GM23338 (cell line): ENCODE results near the gene TBC1D5. TPM values are rescaled to one million over a fixed set of nuclear protein-coding genes. Genes with fewer than 3 reads are reported as not detected.

Experiments
- ATAC-seq: fragments of 200-7000 bp; cut with Tn5 transposase; 3 replicates; pipeline ENCODE4 v1.9.1; 2020
- DNase-seq: peaks from one replicate; pipeline ENCODE4 v3.0.0-alpha.2; 2015; ENCODE audit warnings: low spot score
- H2AFZ ChIP-seq: fragments of 200-600 bp; sonication (generic); 2 replicates; pipeline ENCODE4 v1.8.0; 2016; ENCODE audit warnings: antibody characterized with exemption, mild to moderate bottlenecking, moderate library complexity
- H3F3A ChIP-seq: fragments of 200-600 bp; sonication (generic); replicated peaks from 2 replicates; pipeline ENCODE4 v1.8.0; 2017; ENCODE audit warnings: antibody characterized with exemption, mixed run types, low read depth
- H3K27ac ChIP-seq: fragments of 200-600 bp; sonication (generic); 2 replicates; pipeline ENCODE4 v1.6.1; 2016; ENCODE audit warnings: low read depth
- H3K27me3 ChIP-seq: fragments of 200-600 bp; sonication (generic); 2 replicates; pipeline ENCODE4 v1.8.0; 2016; ENCODE audit warnings: mild to moderate bottlenecking, mixed run types, moderate library complexity; ENCODE audit not compliant: insufficient read depth
- H3K36me3 ChIP-seq: fragments of 200-600 bp; sonication (generic); 2 replicates; pipeline ENCODE4 v1.8.0; 2016; ENCODE audit warnings: mild to moderate bottlenecking; ENCODE audit not compliant: insufficient read depth
- H3K4me1 ChIP-seq: fragments of 200-600 bp; sonication (generic); 2 replicates; pipeline ENCODE4 v1.8.0; 2016; ENCODE audit warnings: mild to moderate bottlenecking, moderate library complexity; ENCODE audit not compliant: insufficient read depth
- H3K4me2 ChIP-seq: fragments of 200-600 bp; sonication (generic); 2 replicates; pipeline ENCODE4 v1.7.1; 2017; ENCODE audit warnings: mixed run types
- H3K4me3 ChIP-seq: fragments of 200-600 bp; sonication (generic); 2 replicates; pipeline ENCODE4 v1.6.1; 2016; ENCODE audit warnings: mixed run types
- H3K79me2 ChIP-seq: fragments of 200-600 bp; sonication (generic); replicated peaks from 2 replicates; pipeline ENCODE4 v1.8.0; 2017; ENCODE audit warnings: mild to moderate bottlenecking; ENCODE audit not compliant: insufficient read depth
- H3K9me2 ChIP-seq: fragments of 200-600 bp; sonication (generic); 2 replicates; pipeline ENCODE4 v1.8.0; 2017; ENCODE audit not compliant: insufficient read depth
- H4K20me1 ChIP-seq: fragments of 200-600 bp; sonication (generic); replicated peaks from 2 replicates; pipeline ENCODE4 v1.8.0; 2017; ENCODE audit warnings: mild to moderate bottlenecking; ENCODE audit not compliant: insufficient read depth
- H3K27ac Mint-ChIP-seq: 2 replicates; pipeline ENCODE4 v1.8.0; 2020; ENCODE audit warnings: inconsistent platforms, mild to moderate bottlenecking, moderate library complexity, mixed read lengths
- H3K27me3 Mint-ChIP-seq: 3 replicates; pipeline ENCODE4 v1.8.0; 2022; ENCODE audit warnings: low read depth, mild to moderate bottlenecking, moderate library complexity, mixed read lengths, inconsistent platforms; ENCODE audit not compliant: insufficient read depth, poor library complexity
- H3K36me3 Mint-ChIP-seq: 3 replicates; pipeline ENCODE4 v1.8.0; 2021; ENCODE audit warnings: low read depth, mild to moderate bottlenecking, inconsistent platforms, moderate library complexity, mixed read lengths
- H3K4me1 Mint-ChIP-seq: 3 replicates; pipeline ENCODE4 v1.8.0; 2020; ENCODE audit warnings: mild to moderate bottlenecking, inconsistent platforms, mixed read lengths
- H3K4me3 Mint-ChIP-seq: 3 replicates; pipeline ENCODE4 v1.8.0; 2021; ENCODE audit warnings: moderate library complexity, mild to moderate bottlenecking, inconsistent platforms, mixed read lengths
- H3K9me3 Mint-ChIP-seq: 3 replicates; pipeline ENCODE4 v1.8.0; 2020; ENCODE audit warnings: moderate library complexity, mild to moderate bottlenecking, inconsistent platforms, mixed read lengths
- CREB1 ChIP-seq: fragments of 250-450 bp; sonication (Bioruptor Pico); IDR thresholded peaks from 2 replicates; pipeline ENCODE4 v1.5.0; 2020; ENCODE audit warnings: low read depth, mild to moderate bottlenecking, moderate library complexity
- CTCF ChIP-seq, 2 experiments: fragments of 200-600 bp in 1 of 2; sonication (generic) in 1 of 2; conservative IDR thresholded peaks; 2 replicates each; pipeline versions ENCODE4 v1.5.1 to v1.6.1; 2016 to 2017; ENCODE audit warnings: antibody characterized with exemption in 2 of 2, low read depth in 2 of 2, mild to moderate bottlenecking in 2 of 2, moderate library complexity in 1 of 2
- ETS1 ChIP-seq: IDR thresholded peaks from 2 replicates; pipeline ENCODE4 v1.6.1; 2016; ENCODE audit warnings: antibody characterized with exemption
- EZH2 ChIP-seq: fragments of 200-600 bp; sonication (generic); IDR thresholded peaks from one replicate; pipeline ENCODE4 v1.8.0; 2017; ENCODE audit warnings: antibody characterized with exemption, mild to moderate bottlenecking, low read depth; ENCODE audit not compliant: unreplicated experiment
- EZH2phosphoT487 ChIP-seq: fragments of 200-600 bp; sonication (generic); IDR thresholded peaks from one replicate; pipeline ENCODE4 v1.8.1; 2018; ENCODE audit warnings: antibody characterized with exemption; ENCODE audit not compliant: unreplicated experiment
- JUNB ChIP-seq: IDR thresholded peaks from one replicate; pipeline ENCODE4 v1.6.1; 2016; ENCODE audit warnings: antibody characterized with exemption; ENCODE audit not compliant: unreplicated experiment
- NANOG ChIP-seq: IDR thresholded peaks from 2 replicates; pipeline ENCODE4 v1.6.1; 2016; ENCODE audit warnings: antibody characterized with exemption, borderline replicate concordance
- POLR2AphosphoS5 ChIP-seq: IDR thresholded peaks from 2 replicates; pipeline ENCODE4 v1.6.1; 2016; ENCODE audit warnings: antibody characterized with exemption, low read depth
- STAT1 ChIP-seq: IDR thresholded peaks from one replicate; pipeline ENCODE4 v1.6.1; 2016; ENCODE audit warnings: antibody characterized with exemption; ENCODE audit not compliant: unreplicated experiment
- ZNF114 ChIP-seq: fragments of 250-450 bp; sonication (Bioruptor Pico); IDR thresholded peaks from 2 replicates; pipeline ENCODE4 v1.5.0; 2020; ENCODE audit warnings: mild to moderate bottlenecking, moderate library complexity
- ZNF331 ChIP-seq: fragments of 250-450 bp; sonication (Bioruptor Pico); IDR thresholded peaks from 2 replicates; pipeline ENCODE4 v1.5.0; 2020; ENCODE audit warnings: low read depth, mild to moderate bottlenecking, moderate library complexity
- ZNF462 ChIP-seq: fragments of 250-450 bp; sonication (Bioruptor Pico); IDR thresholded peaks from 2 replicates; pipeline ENCODE4 v1.5.0; 2020; ENCODE audit warnings: mild to moderate bottlenecking, moderate library complexity
- polyA plus RNA-seq: library from polyadenylated mRNA; unstranded; fragments of >200 nt; fragmentation: Nextera tagmentation; extraction: Ambion mirVana; gene quantifications from 2 replicates; pipeline ENCODE4 v1.2.1, GENCODE V29; 2016
- total RNA-seq: library from RNA; depleted of rRNA; stranded (reverse); fragments of >200 nt; shearing (Covaris generic); gene quantifications from 2 replicates; pipeline ENCODE4 v1.2.3, GENCODE V29; 2014
- TF ChIP-seq, protein P1 (sequence below): IDR thresholded peaks from one replicate; pipeline ENCODE4 v1.6.1; 2018; ENCODE audit warnings: antibody characterized with exemption; ENCODE audit not compliant: unreplicated experiment

Gene TBC1D5
- total and polyA plus RNA-seq, 2 experiments from 2014 or later, result 21.8 to 48.1 TPM

GRCh38 chr3:17745894-17746293 lies 3.5 kb upstream of the TBC1D5 start:
- TF ChIP-seq CTCF (conservative IDR thresholded peaks at IDR 0.05; ENCODE audit: low read depth in 2 of 2) (no peak), ETS1 (no peak), POLR2AphosphoS5 (no peak), ZNF114 (no peak), CREB1 (CRISPR knock-in tag) (no peak), ZNF331 (no peak), EZH2 (no peak), NANOG (no peak), STAT1 (no peak), EZH2phosphoT487 (no peak), JUNB (no peak), ZNF462 (no peak)
- TF ChIP-seq, protein P1, sequence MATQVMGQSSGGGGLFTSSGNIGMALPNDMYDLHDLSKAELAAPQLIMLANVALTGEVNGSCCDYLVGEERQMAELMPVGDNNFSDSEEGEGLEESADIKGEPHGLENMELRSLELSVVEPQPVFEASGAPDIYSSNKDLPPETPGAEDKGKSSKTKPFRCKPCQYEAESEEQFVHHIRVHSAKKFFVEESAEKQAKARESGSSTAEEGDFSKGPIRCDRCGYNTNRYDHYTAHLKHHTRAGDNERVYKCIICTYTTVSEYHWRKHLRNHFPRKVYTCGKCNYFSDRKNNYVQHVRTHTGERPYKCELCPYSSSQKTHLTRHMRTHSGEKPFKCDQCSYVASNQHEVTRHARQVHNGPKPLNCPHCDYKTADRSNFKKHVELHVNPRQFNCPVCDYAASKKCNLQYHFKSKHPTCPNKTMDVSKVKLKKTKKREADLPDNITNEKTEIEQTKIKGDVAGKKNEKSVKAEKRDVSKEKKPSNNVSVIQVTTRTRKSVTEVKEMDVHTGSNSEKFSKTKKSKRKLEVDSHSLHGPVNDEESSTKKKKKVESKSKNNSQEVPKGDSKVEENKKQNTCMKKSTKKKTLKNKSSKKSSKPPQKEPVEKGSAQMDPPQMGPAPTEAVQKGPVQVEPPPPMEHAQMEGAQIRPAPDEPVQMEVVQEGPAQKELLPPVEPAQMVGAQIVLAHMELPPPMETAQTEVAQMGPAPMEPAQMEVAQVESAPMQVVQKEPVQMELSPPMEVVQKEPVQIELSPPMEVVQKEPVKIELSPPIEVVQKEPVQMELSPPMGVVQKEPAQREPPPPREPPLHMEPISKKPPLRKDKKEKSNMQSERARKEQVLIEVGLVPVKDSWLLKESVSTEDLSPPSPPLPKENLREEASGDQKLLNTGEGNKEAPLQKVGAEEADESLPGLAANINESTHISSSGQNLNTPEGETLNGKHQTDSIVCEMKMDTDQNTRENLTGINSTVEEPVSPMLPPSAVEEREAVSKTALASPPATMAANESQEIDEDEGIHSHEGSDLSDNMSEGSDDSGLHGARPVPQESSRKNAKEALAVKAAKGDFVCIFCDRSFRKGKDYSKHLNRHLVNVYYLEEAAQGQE, result no peak
- H3K4me1 Mint-ChIP-seq, result peaks cover 19% of the 10 kb centered on the region

More at GRCh38 chr3:17745894-17746293, 3.5 kb upstream of the TBC1D5 start:
- Histone ChIP-seq H3K4me3 (no peak overlapping the region), H3K9me2 (no peaks in the 10 kb centered on the region; the same call in 1 of the 2 replicates), H3F3A (peaks cover 10% of the 10 kb centered on the region), H3K27ac (no peak overlapping the region), H4K20me1 (no peaks in the 10 kb centered on the region), H3K27me3 (no peaks in the 10 kb centered on the region), H3K4me1 (peaks cover 17% of the 10 kb centered on the region), H3K36me3 (no peaks in the 10 kb centered on the region), H2AFZ (peak overlapping the region; percentile 5; the same call in 1 of the 2 replicates), H3K4me2 (no peak overlapping the region), H3K79me2 (peaks cover under 1% of the 10 kb centered on the region; the same call in 1 of the 2 replicates)
- DNase-seq, result no peak
- H3K27ac Mint-ChIP-seq, result no peak overlapping the region
- no peaks in the 10 kb centered on the region for H3K36me3 Mint-ChIP-seq
- no peak for ATAC-seq
- no peaks in the 10 kb centered on the region for H3K9me3 Mint-ChIP-seq
- no peak overlapping the region for H3K4me3 Mint-ChIP-seq
- peaks cover 2% of the 10 kb centered on the region for H3K27me3 Mint-ChIP-seq
